Inferior parietal cortex (tissue), 1 donor: ENCODE results near the gene PTCHD1.
A peak's percentile ranks its signal among the peaks of the same experiment; 100 is the strongest.

ENCODE experiments used
- DNase-seq: peaks from one replicate; pipeline ENCODE4 v3.0.0-alpha.2; 2016; ENCODE audit errors: extremely low spot score

Gene PTCHD1

GRCh38 chrX:23356189-23356588 lies 21.5 kb downstream of the PTCHD1 start:
- DNase-seq = no peak

GRCh38 chrX:23364416-23364815 lies 29.8 kb downstream of the PTCHD1 start:
- no peak for DNase-seq

- no peak for DNase-seq
Measured at GRCh38 chrX:23365541-23365940, 30.9 kb downstream of the PTCHD1 start.

- DNase-seq = no peak
Measured at GRCh38 chrX:23366914-23367313, 32.3 kb downstream of the PTCHD1 start.

GRCh38 chrX:23369027-23369426 lies 34.4 kb downstream of the PTCHD1 start:
- DNase-seq = no peak

GRCh38 chrX:23372220-23372902 lies 37.7 kb downstream of the PTCHD1 start:
- no peak for DNase-seq

- peak; percentile 48 for DNase-seq
Measured at GRCh38 chrX:23373129-23373804, 38.6 kb downstream of the PTCHD1 start.

- no peak for DNase-seq
Measured at GRCh38 chrX:23374291-23374690, 39.6 kb downstream of the PTCHD1 start.

GRCh38 chrX:23376581-23376980 lies 41.9 kb downstream of the PTCHD1 start:
- no peak for DNase-seq

- no peak for DNase-seq
Measured at GRCh38 chrX:23380581-23380980, 45.9 kb downstream of the PTCHD1 start.

GRCh38 chrX:23381099-23382087 lies 46.7 kb downstream of the PTCHD1 start:
- no peak for DNase-seq

GRCh38 chrX:23382572-23382971 lies 47.9 kb downstream of the PTCHD1 start:
- no peak for DNase-seq

- no peak for DNase-seq
Measured at GRCh38 chrX:23383411-23383810, 48.8 kb downstream of the PTCHD1 start.

GRCh38 chrX:23385242-23385641 lies 50.6 kb downstream of the PTCHD1 start:
- DNase-seq = no peak

- no peak for DNase-seq
Measured at GRCh38 chrX:23386260-23386659, 51.6 kb downstream of the PTCHD1 start.

GRCh38 chrX:23386726-23387125 lies 52.1 kb downstream of the PTCHD1 start:
- no peak for DNase-seq

- DNase-seq = no peak
Measured at GRCh38 chrX:23387550-23388184, 53.0 kb downstream of the PTCHD1 start.

GRCh38 chrX:23389196-23389792 lies 54.6 kb downstream of the PTCHD1 start:
- DNase-seq = no peak

GRCh38 chrX:23390979-23391378 lies 56.3 kb downstream of the PTCHD1 start:
- DNase-seq = no peak

- DNase-seq = no peak
Measured at GRCh38 chrX:23392195-23392594, 57.5 kb downstream of the PTCHD1 start.

GRCh38 chrX:23394421-23394820 lies 59.8 kb downstream of the PTCHD1 start:
- DNase-seq = no peak
